SK-N-SH (cell line): ENCODE results near the gene DCX. TPM values are rescaled to one million over a fixed set of nuclear protein-coding genes. Genes with fewer than 3 reads are reported as not detected.

ENCODE experiments used
- CTCF ChIA-PET: fragments of 300-600, 350-600 bp; formaldehyde crosslinking; extraction: SDS; loops from one replicate; lab custom pipeline; 2021; lab: Yijun Ruan, JAX
- POLR2A ChIA-PET: fragments of 350-600 bp; sonication (Branson Sonifier 250); formaldehyde crosslinking; extraction: SDS; loops from one replicate; lab custom pipeline; 2020; ENCODE audit warnings: antibody characterized with exemption, inconsistent platforms; lab: Yijun Ruan, JAX
- DNase-seq: peaks from one replicate; pipeline ENCODE4 v3.0.0; 2012
- H2AFZ ChIP-seq: fragments of 200-600 bp; sonication (generic); 2 replicates; pipeline ENCODE4 v1.8.1; 2016; ENCODE audit warnings: antibody characterized with exemption, mild to moderate bottlenecking, low read depth
- H3F3A ChIP-seq: fragments of 200-600 bp; sonication (generic); replicated peaks from 2 replicates; pipeline ENCODE3; 2016; ENCODE audit warnings: antibody characterized with exemption, mild to moderate bottlenecking; ENCODE audit not compliant: insufficient read depth
- H3K27ac ChIP-seq, 2 experiments: fragments of 200-500 bp in 1 of 2; fragments of 200-600 bp in 1 of 2; sonication (Bioruptor generic) in 1 of 2; sonication (generic), shearing (Covaris generic) in 1 of 2; 2 replicates each; pipeline versions ENCODE4 v1.5.1 to v1.6.1; 2014 to 2016; ENCODE audit warnings: low read depth in 2 of 2, inconsistent platforms in 1 of 2, low read length in 1 of 2, mild to moderate bottlenecking in 1 of 2, mixed read lengths in 1 of 2
- H3K27me3 ChIP-seq: fragments of 200-600 bp; sonication (generic), shearing (Covaris generic); 2 replicates; pipeline ENCODE4 v1.6.1; 2016; ENCODE audit warnings: mixed run types; ENCODE audit not compliant: insufficient read depth
- H3K36me3 ChIP-seq, 2 experiments: fragments of 200-500 bp in 1 of 2; fragments of 200-600 bp in 1 of 2; sonication (Bioruptor generic) in 1 of 2; sonication (generic) in 1 of 2; replicated peaks in 1 of 2; 2 replicates each; pipeline versions ENCODE3 to v1.5.1; 2014 to 2016; ENCODE audit warnings: low read length in 1 of 2, mild to moderate bottlenecking in 1 of 2; ENCODE audit not compliant: insufficient read depth in 2 of 2, control insufficient read depth in 1 of 2
- H3K4me1 ChIP-seq, 2 experiments: fragments of 200-500 bp in 1 of 2; fragments of 200-600 bp in 1 of 2; sonication (Bioruptor generic) in 1 of 2; sonication (generic), shearing (Covaris generic) in 1 of 2; 2 replicates each; pipeline versions ENCODE4 v1.5.1 to v1.6.1; 2014 to 2016; ENCODE audit warnings: low read depth in 1 of 2, low read length in 1 of 2, mixed run types in 1 of 2; ENCODE audit not compliant: insufficient read depth in 2 of 2, control insufficient read depth in 1 of 2
- H3K4me2 ChIP-seq: fragments of 200-600 bp; sonication (generic), shearing (Covaris generic); 2 replicates; pipeline ENCODE4 v1.6.1; 2017; ENCODE audit warnings: mixed run types
- H3K4me3 ChIP-seq, 2 experiments: fragments of 200-500 bp in 1 of 2; fragments of 200-600 bp in 1 of 2; sonication (Bioruptor generic) in 1 of 2; sonication (generic), shearing (Covaris generic) in 1 of 2; 2 replicates each; pipeline versions ENCODE4 v1.5.1 to v1.8.1; 2014 to 2016; ENCODE audit warnings: low read depth in 2 of 2, inconsistent platforms in 1 of 2, low read length in 1 of 2, mild to moderate bottlenecking in 1 of 2, mixed read lengths in 1 of 2, moderate library complexity in 1 of 2
- H3K79me2 ChIP-seq: fragments of 200-600 bp; sonication (generic); 2 replicates; pipeline ENCODE4 v1.8.1; 2017; ENCODE audit warnings: mild to moderate bottlenecking; ENCODE audit not compliant: insufficient read depth
- H3K9ac ChIP-seq: fragments of 200-600 bp; sonication (generic); 2 replicates; pipeline ENCODE4 v1.6.1; 2017; ENCODE audit warnings: mixed run types
- H3K9me2 ChIP-seq: fragments of 200-600 bp; sonication (generic); 2 replicates; pipeline ENCODE4 v1.6.1; 2017; ENCODE audit warnings: mixed run types
- H3K9me3 ChIP-seq: fragments of 200-600 bp; sonication (generic); 2 replicates; pipeline ENCODE4 v1.6.1; 2017; ENCODE audit warnings: mixed run types, mild to moderate bottlenecking, moderate library complexity
- H4K20me1 ChIP-seq: fragments of 200-600 bp; sonication (generic); 2 replicates; pipeline ENCODE4 v1.6.1; 2017; ENCODE audit warnings: mild to moderate bottlenecking, mixed run types; ENCODE audit not compliant: insufficient read depth
- EP300 ChIP-seq, 2 experiments: IDR thresholded peaks; 2 replicates each; pipeline versions ENCODE4 v1.4.0 to v1.6.1; 2012; ENCODE audit warnings: borderline replicate concordance in 1 of 2, low read depth in 1 of 2, low read length in 1 of 2
- GATA2 ChIP-seq: sonication (generic); formaldehyde crosslinking; IDR thresholded peaks from 2 replicates; pipeline ENCODE4 v1.5.0; 2020; ENCODE audit warnings: mild to moderate bottlenecking, missing genetic modification reagents
- NRF1 ChIP-seq: IDR thresholded peaks from 2 replicates; pipeline ENCODE4 v1.6.1; 2012; ENCODE audit warnings: low read depth, mild to moderate bottlenecking, low read length
- RAD21 ChIP-seq: IDR thresholded peaks from 2 replicates; pipeline ENCODE4 v1.6.1; 2012; ENCODE audit warnings: mild to moderate bottlenecking, low read length
- RCOR1 ChIP-seq: fragments of 150-350 bp; IDR thresholded peaks from 2 replicates; pipeline ENCODE4 v1.6.1; 2017; ENCODE audit warnings: antibody characterized with exemption, low read length
- RFX5 ChIP-seq: IDR thresholded peaks from 2 replicates; pipeline ENCODE4 v1.6.1; 2012; ENCODE audit warnings: mild to moderate bottlenecking, improper control_type of control experiment, low read length
- RXRA ChIP-seq: IDR thresholded peaks from 2 replicates; pipeline ENCODE4 v1.4.0; 2012; ENCODE audit warnings: low read depth, mild to moderate bottlenecking, borderline replicate concordance
- SIN3A ChIP-seq: IDR thresholded peaks from 2 replicates; pipeline ENCODE4 v1.6.1; 2012; ENCODE audit warnings: low read depth, mild to moderate bottlenecking, low read length, moderate library complexity, borderline replicate concordance
- TAF1 ChIP-seq: IDR thresholded peaks from 2 replicates; pipeline ENCODE4 v1.6.1; 2012; ENCODE audit warnings: low read depth, mild to moderate bottlenecking, low read length, moderate library complexity, borderline replicate concordance
- TCF12 ChIP-seq: IDR thresholded peaks from 2 replicates; pipeline ENCODE4 v1.4.0; 2012
- WGBS: methylation state at CpG from one replicate; pipeline ENCODE4 v1.1.6; 2017; ENCODE audit warnings: low lambda C conversion rate; 5-methylcytosine and 5-hydroxymethylcytosine counted together
- polyA plus RNA-seq, 3 experiments: library from polyadenylated mRNA; depleted of rRNA; stranded (reverse); fragments of >200 nt; gene quantifications; 2 replicates each; pipeline ENCODE4 v1.2.3, GENCODE V29; 2012
- TF ChIP-seq, protein P1 (sequence below): IDR thresholded peaks from 2 replicates; pipeline ENCODE4 v1.4.0; 2012; ENCODE audit warnings: low read depth
- TF ChIP-seq, protein P2 (sequence below): fragments of 200-600 bp; sonication (generic); IDR thresholded peaks from 2 replicates; pipeline ENCODE4 v1.6.1; 2017; ENCODE audit warnings: antibody characterized with exemption, mild to moderate bottlenecking, moderate library complexity
- TF ChIP-seq, protein P3 (sequence below): IDR thresholded peaks from 2 replicates; pipeline ENCODE4; 2012
- TF ChIP-seq, protein P4 (sequence below): fragments of 150-350 bp; IDR thresholded peaks from 2 replicates; pipeline ENCODE4 v1.6.1; 2017; ENCODE audit warnings: antibody characterized with exemption, low read length, low read depth, borderline replicate concordance
- TF ChIP-seq, protein P5 (sequence below): IDR thresholded peaks from 2 replicates; pipeline ENCODE4 v1.4.0; 2012; ENCODE audit warnings: low read depth, borderline replicate concordance

DCX gene
- polyA plus RNA-seq, 1 of the 3 experiments (the other 2 are of a cell fraction): 0.26 TPM

DNA sequence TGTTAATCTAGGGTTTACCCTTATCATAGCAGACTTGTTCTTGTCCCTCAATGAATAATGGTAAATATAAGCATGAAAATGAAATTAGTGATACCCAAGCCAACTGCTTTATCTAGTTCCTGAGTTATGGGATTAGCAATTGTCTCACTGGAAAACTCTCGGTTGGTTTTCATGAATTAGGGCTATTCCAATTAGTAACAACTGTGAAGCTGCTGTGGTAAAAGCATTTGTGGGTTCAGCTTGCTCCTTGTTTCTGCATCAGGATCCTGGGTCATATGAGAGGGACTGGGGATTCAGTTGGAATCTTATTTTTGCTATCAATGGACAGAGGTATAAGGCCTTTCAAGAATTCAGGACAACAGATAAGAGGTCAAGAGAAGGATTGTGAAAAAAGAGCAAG is 50.2 kb downstream of the DCX start:
- Histone ChIP-seq H3K27me3 (no peaks in the 10 kb centered on the region), H3K4me3 (no peak overlapping the region), H3K4me2 (no peak overlapping the region), H4K20me1 (no peaks in the 10 kb centered on the region), H3K9me3 (no peaks in the 10 kb centered on the region), H3F3A (no peaks in the 10 kb centered on the region), H3K36me3 (no peaks in the 10 kb centered on the region), H3K4me1 (peaks cover 0 to 8% of the 10 kb centered on the region in 2 experiments; a peak in 2 of 4 replicates), H3K9ac (no peak overlapping the region), H2AFZ (no peak overlapping the region), H3K9me2 (no peaks in the 10 kb centered on the region), H3K27ac (no peak overlapping the region), H3K79me2 (no peaks in the 10 kb centered on the region)
- whole genome bisulfite sequencing: 15% methylated on average over 1 of the region's 1 CpG
- ChIA-PET CTCF (interaction anchor here (1.2 to 2.4 kb wide), 4 partner anchors 10 to 681 kb away, joined by 3 to 11 read pairs (median 4); no protein-coding TSS in a partner anchor), POLR2A (no interaction called here)
- TF ChIP-seq EP300 (IDR thresholded peaks at IDR 0.05; ENCODE audit: borderline replicate concordance in 1 of 2, low read depth in 1 of 2, low read length in 1 of 2) (no peak), RXRA (no peak)
- DNase-seq: no peak

DNA sequence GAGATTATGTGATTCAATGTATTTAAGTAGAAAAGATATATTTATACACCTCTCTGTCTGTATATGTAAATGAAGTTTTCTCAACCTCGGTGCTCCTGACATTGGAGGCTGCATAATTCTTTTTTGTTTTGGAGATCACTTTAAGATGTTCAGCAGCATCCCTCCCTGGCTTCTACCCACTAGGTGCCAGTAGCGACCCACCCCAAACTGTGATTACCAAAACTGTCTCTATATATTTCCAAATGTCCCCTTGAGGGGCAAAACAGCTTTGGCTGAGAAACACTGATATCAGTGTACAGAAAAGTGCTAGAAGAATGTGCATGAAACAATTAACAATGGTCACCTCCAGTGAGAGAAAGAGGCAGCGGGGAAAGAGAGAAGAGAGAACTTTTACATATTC is 51.2 kb downstream of the DCX start:
- H3K27ac ChIP-seq: no peak overlapping the region
- H3K36me3 ChIP-seq: no peaks in the 10 kb centered on the region
- CTCF ChIA-PET: interaction anchor here (0.6 to 2.4 kb wide), 9 partner anchors 9 to 682 kb away, joined by 3 to 11 read pairs (median 3); no protein-coding TSS in a partner anchor
- H3K27me3 ChIP-seq: no peaks in the 10 kb centered on the region
- POLR2A ChIA-PET: no interaction called here
- no peak overlapping the region for H2AFZ ChIP-seq
- H4K20me1 ChIP-seq: no peaks in the 10 kb centered on the region
- no peaks in the 10 kb centered on the region for H3K79me2 ChIP-seq
- no peak overlapping the region for H3K4me3 ChIP-seq
- no peaks in the 10 kb centered on the region for H3K9me3 ChIP-seq
- peaks cover 0 to 5% of the 10 kb centered on the region in 2 experiments; a peak in 2 of 4 replicates for H3K4me1 ChIP-seq
- no peak overlapping the region for H3K9ac ChIP-seq
- no peak overlapping the region for H3K4me2 ChIP-seq
- H3K9me2 ChIP-seq: no peaks in the 10 kb centered on the region
- no peaks in the 10 kb centered on the region for H3F3A ChIP-seq
- WGBS: 26% methylated on average over 3 of the region's 3 CpGs
- TF ChIP-seq NRF1 (no peak), RAD21 (peak; percentile 56), RFX5 (no peak)
- no peak for DNase-seq

DNA sequence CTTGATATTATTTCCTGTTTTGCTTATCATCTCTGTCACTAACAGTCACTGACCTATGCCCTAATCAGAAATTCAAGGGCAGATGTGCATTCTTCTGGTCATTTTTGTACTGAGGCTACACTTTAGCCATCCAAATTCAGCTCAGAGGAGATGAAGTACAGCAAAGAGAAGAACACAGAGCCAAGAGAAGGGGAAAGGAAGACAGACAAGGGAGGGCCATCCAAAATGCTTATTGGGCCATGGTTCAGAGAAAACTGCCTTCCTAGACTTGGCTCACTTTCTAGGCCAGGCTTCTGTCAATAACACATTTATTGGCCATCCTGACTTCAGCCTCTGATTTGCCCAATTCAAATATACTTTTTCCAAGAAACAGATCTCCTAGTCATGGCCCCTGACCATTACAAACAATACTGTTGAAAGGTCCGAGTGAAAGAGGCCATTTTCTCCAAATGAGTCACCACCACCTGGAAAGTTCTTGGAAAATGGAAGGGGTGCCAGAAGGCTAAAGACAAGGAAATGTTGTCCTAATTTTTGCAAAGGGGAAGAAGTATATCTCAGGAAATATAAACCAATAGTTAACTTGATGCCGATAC is 56.4 kb downstream of the DCX start:
- ChIA-PET POLR2A (no interaction called here), CTCF (interaction anchor here (0.8 kb wide), 1 partner anchor 91 kb away, joined by 3 read pairs; no protein-coding TSS in a partner anchor)
- no peak overlapping the region for H2AFZ ChIP-seq
- H3K4me2 ChIP-seq: no peak overlapping the region
- no peaks in the 10 kb centered on the region for H4K20me1 ChIP-seq
- H3K9me3 ChIP-seq: no peaks in the 10 kb centered on the region
- H3F3A ChIP-seq: no peaks in the 10 kb centered on the region
- peaks cover 0 to 3% of the 10 kb centered on the region in 2 experiments; a peak in 1 of 4 replicates for H3K4me1 ChIP-seq
- H3K9ac ChIP-seq: no peak overlapping the region
- DNase-seq: no peak
- no peaks in the 10 kb centered on the region for H3K9me2 ChIP-seq
- WGBS: 36% methylated on average over 2 of the region's 2 CpGs
- H3K27ac ChIP-seq: no peak overlapping the region
- H3K4me3 ChIP-seq: no peak overlapping the region
- no peaks in the 10 kb centered on the region for H3K36me3 ChIP-seq
- H3K79me2 ChIP-seq: no peaks in the 10 kb centered on the region
- no peaks in the 10 kb centered on the region for H3K27me3 ChIP-seq
- no peak for TF ChIP-seq RFX5
- TF ChIP-seq RAD21: no peak
- TF ChIP-seq RCOR1: no peak
- TF ChIP-seq, protein P1, sequence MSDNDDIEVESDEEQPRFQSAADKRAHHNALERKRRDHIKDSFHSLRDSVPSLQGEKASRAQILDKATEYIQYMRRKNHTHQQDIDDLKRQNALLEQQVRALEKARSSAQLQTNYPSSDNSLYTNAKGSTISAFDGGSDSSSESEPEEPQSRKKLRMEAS: no peak
- TF ChIP-seq, protein P2, sequence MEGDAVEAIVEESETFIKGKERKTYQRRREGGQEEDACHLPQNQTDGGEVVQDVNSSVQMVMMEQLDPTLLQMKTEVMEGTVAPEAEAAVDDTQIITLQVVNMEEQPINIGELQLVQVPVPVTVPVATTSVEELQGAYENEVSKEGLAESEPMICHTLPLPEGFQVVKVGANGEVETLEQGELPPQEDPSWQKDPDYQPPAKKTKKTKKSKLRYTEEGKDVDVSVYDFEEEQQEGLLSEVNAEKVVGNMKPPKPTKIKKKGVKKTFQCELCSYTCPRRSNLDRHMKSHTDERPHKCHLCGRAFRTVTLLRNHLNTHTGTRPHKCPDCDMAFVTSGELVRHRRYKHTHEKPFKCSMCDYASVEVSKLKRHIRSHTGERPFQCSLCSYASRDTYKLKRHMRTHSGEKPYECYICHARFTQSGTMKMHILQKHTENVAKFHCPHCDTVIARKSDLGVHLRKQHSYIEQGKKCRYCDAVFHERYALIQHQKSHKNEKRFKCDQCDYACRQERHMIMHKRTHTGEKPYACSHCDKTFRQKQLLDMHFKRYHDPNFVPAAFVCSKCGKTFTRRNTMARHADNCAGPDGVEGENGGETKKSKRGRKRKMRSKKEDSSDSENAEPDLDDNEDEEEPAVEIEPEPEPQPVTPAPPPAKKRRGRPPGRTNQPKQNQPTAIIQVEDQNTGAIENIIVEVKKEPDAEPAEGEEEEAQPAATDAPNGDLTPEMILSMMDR: no peak
- no peak for TF ChIP-seq TCF12
- no peak for TF ChIP-seq SIN3A
- TF ChIP-seq, protein P3, sequence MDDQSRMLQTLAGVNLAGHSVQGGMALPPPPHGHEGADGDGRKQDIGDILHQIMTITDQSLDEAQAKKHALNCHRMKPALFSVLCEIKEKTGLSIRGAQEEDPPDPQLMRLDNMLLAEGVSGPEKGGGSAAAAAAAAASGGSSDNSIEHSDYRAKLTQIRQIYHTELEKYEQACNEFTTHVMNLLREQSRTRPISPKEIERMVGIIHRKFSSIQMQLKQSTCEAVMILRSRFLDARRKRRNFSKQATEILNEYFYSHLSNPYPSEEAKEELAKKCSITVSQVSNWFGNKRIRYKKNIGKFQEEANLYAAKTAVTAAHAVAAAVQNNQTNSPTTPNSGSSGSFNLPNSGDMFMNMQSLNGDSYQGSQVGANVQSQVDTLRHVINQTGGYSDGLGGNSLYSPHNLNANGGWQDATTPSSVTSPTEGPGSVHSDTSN: no peak
- TF ChIP-seq, protein P4, sequence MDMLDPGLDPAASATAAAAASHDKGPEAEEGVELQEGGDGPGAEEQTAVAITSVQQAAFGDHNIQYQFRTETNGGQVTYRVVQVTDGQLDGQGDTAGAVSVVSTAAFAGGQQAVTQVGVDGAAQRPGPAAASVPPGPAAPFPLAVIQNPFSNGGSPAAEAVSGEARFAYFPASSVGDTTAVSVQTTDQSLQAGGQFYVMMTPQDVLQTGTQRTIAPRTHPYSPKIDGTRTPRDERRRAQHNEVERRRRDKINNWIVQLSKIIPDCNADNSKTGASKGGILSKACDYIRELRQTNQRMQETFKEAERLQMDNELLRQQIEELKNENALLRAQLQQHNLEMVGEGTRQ: no peak
- no peak for TF ChIP-seq TAF1
- TF ChIP-seq, protein P5, sequence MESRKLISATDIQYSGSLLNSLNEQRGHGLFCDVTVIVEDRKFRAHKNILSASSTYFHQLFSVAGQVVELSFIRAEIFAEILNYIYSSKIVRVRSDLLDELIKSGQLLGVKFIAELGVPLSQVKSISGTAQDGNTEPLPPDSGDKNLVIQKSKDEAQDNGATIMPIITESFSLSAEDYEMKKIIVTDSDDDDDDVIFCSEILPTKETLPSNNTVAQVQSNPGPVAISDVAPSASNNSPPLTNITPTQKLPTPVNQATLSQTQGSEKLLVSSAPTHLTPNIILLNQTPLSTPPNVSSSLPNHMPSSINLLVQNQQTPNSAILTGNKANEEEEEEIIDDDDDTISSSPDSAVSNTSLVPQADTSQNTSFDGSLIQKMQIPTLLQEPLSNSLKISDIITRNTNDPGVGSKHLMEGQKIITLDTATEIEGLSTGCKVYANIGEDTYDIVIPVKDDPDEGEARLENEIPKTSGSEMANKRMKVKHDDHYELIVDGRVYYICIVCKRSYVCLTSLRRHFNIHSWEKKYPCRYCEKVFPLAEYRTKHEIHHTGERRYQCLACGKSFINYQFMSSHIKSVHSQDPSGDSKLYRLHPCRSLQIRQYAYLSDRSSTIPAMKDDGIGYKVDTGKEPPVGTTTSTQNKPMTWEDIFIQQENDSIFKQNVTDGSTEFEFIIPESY: no peak
- no peak for TF ChIP-seq GATA2 (CRISPR knock-in tag)
